Dedifferentiated amniotic fluid mesenchymal stem cell (primary cell): ENCODE measurements around the gene CCL17.
"Not testable (repeated sequence)": the region's sequence is repeated elsewhere in the genome, so short reads cannot be mapped to it uniquely, and the experiment has no call there.

Experiments used
- DNase-seq: peaks from one replicate; pipeline ENCODE4 v3.0.0-alpha.2; 2016; ENCODE audit errors: extremely low spot score

The CCL17 gene

GRCh38 chr16:57403965-57404817 is at the start of gene CCL17:
CCL17 (plus strand) TSS chr16:57404767; CDS start chr16:57413933, 9,166 bp downstream.
- no peak for DNase-seq

DNA sequence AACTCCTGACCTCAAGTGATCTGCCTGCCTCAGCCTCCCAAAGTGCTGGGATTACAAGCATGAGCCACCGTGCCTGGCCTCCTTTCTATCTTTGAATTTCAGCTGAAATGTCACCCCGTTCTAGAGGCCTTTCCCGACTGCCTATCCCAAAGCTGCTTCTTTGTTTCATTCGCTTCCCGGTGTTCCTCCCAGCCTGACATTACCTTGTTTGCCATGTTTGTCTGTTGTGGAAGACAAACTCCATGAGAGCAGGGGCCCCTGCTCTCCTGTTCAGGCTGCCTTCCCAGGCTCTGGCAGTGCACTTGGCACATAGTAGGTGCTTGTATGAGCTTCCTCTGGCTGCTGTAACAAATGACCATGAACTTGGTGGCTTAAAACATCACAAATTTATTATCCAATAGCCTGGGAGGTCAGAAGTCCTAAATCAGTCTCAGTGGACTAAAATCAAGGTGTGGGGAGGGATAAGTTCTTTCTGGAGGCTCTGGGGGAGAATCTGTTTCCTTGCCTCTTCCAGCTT is 48.6 kb upstream of the CCL17 start:
- DNase-seq: no peak

DNA sequence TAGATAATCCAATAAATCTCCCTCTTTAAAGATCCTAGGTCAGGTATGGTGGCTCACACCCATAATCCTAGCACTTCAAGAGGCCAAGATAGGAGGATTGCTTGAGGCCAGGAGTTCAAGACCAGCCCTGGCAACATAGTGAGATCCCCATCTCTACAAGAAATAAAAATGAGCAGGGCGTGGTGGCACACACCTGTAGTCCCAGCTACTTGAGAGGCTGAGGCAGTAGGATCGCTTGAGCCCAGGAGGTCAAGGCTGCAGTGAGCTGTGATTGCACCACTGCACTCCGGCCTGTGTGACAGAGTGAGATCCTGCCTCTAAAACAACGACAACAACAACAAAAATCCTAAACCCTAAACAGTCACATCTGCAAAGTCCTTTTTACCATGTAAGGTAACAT is 48.0 kb upstream of the CCL17 start:
- no peak for DNase-seq

DNA sequence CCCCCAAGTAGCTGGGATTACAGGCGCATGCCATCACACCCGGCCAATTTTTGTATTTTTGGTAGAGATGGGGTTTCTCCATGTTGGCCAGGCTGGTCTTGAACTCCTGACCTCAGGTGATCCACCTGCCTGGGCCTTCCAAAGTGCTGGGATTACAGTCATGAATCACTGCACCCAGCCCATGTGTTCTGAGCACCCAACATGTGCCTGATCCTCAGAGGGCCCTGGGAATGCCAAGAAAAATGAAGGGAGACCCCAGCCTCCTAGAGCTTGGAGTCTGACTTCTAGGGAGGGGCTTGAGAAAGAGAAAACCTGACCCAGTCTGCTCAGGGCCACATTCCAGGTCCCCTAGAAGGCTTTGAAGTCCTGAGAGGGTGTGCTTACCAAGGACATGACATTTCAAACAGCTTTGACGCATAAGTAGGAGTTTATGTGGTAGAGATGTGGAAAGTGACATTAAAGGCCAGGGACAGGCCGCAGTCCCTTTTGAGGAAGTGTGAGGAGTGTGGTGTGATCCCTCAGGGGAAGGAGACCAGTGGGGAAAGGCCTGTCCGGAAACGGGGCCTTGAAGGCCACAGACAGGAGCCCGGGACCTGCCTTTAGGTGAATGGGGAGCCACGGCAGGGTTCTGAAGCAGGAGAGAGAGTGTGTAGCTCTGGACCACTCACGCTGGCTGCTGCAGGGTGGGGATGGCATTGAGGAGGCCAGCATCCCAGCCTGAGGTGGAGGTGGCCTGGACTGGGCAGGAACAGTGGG is 47.1 kb upstream of the CCL17 start:
- DNase-seq: no peak

- no peak for DNase-seq
Observed at GRCh38 chr16:57358086-57358420, 46.5 kb upstream of the CCL17 start.

DNA sequence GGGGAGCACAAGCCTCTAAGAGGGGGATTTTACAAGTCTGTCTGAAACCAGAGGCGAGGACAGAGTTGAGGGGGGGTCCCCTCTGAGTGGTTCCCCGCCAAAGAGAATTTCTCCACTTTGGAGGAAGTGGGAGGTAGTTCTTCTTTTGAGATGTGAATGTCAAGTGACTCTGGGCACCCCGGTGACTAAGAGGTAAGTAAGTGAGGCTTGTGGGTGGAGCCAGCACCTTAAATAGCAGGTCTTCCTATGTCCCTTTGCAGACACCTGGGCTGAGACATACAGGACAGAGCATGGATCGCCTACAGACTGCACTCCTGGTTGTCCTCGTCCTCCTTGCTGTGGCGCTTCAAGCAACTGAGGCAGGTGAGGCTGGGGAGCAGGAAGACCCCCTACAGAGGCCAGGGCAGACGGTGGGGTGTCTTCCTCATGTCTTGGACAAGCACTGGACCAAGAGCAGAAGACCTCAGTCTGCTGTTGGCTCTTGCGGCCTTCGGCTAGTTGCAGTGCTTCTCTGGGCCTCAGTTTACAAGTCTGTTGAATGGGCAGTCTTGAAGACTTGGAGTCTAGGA is 46.0 kb upstream of the CCL17 start, which contains the start of gene CCL22:
Gene CCL22 (plus strand): TSS at position 257 of the 569 bp plus-strand sequence. CDS start 34 bp downstream, at position 291.
- no peak for DNase-seq

GRCh38 chr16:57360321-57360935 is 44.1 kb upstream of the CCL17 start:
- no peak for DNase-seq

GRCh38 chr16:57361404-57361803 is 43.2 kb upstream of the CCL17 start:
- no peak for DNase-seq

GRCh38 chr16:57364143-57364542 is 40.4 kb upstream of the CCL17 start:
- no peak for DNase-seq

GRCh38 chr16:57366544-57367040 is 38.0 kb upstream of the CCL17 start:
- DNase-seq: no peak

DNA sequence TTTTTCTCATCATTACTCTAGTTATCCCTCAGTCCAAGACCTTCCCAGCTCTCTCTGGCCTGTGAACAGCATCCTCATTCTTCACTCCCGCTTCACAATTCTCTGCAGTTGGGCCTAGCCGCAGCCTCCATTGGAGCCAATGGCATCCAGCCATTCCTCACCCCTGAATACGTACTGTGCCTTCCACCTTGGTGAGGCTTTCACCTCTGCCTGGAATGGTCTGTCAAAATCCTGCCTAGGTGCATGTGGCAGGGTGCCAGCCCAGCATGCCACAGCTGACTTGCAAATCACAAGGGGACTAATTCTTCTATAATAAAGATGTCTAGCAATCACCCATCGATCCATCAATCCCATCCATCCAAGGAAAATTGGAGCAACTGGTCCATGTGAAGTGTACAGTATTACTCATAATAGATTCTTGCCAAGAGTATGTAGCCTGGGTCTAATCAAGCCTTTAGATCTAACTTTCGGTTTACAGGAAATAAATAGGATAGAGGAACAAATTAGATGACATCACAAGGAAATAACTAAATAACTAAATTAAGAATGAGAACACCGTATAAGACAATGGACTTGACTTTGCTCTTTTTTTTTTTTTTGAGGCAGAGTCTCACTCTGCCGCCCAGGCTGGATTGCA is 37.3 kb upstream of the CCL17 start:
- DNase-seq: peak; percentile 51

- DNase-seq: no peak
Observed at GRCh38 chr16:57371494-57372371, 32.8 kb upstream of the CCL17 start.

- peak; percentile 33 for DNase-seq
Observed at GRCh38 chr16:57372372-57373116, 32.0 kb upstream of the CCL17 start, which contains the start of gene CX3CL1. CX3CL1 (plus strand) TSS chr16:57372490; CDS start chr16:57372569, 79 bp downstream.

DNA sequence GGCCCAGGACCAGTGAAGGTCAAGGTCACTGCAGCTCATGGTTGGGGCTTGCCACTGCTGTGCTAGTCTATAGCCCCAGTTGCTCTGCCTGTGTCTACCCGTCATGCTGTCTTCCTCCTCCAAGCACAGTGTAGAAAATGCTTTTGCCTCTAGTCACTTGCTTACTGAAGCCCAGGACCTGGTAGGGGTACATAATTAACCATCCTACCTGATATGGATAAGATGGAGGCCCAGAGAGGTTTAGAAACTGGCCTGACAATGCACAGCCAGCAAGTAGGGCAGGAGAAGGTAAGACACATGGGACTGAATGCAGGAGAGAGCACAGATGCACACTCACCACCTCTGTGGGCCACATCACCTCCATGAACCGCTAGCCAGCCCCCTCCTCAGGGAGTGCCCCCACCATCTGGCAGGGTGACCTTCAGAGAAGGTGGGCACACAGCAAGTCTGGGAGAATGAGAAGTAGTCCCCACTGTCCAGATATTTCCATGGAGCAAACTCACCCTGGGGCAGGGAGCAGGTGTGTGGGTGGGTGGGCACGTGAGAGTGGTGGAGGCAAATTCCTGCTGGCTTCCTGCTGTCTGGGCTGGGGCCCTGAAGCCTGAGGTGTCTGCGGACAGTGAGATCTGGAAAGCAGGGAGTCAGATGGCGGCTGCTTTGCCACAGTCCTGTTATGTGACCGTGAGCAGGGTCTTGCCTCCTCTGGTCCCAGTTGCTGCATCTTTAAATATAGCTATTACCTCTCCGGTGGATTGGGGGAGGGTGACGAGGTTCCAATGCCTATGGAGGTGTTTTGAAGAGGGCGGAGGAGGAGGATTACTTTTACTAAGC is 31.2 kb upstream of the CCL17 start:
- DNase-seq: no peak

DNA sequence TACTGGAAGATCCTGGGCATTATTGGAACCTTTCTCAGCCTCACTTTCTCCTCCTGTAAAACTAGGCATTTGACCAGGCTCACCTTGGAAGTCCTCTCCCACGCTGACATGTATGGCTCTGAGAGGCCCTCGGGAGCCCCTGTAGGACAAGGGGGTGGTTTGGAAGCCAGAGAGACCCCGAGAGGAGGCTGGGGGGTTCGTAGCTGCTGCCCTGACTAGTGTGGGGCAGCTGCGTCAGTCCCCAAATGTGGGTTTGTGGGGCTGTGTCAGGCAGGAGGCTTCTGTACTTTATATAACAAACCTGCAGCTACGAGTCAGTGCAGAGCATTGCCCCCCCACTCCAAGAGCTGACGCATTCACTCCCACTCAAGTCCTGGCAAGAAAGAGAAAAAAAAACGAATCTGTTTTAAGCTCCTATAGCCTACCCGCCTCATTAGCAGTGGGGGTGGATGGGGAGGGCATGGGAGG is 30.5 kb upstream of the CCL17 start:
- no peak for DNase-seq

DNA sequence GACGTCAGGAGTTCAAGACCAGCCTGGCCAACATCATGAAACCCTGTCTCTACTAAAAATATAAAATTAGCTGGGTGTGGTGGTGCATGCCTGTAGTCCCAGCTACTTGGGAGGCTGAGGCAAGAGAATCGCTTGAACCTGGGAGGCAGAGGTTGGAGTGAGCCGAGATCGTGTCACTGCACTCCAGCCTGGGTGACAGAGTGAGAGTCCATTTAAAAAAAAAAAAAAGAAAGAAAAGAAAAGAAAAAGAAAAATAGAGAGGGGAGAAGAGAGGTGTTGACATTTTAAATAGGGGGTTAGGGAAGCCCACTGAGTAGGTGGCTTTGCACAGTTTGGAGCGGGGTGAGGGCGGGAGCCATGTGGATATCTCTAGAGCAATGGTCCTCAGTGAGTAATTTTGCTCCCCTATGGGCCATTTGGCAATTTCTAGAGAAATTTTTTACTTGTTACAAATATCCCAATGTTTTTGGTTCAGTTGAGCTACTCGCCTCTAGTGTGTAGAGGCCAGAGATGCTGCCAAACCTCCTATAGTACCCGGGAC is 29.6 kb upstream of the CCL17 start:
- DNase-seq: not testable (repeated sequence)

DNA sequence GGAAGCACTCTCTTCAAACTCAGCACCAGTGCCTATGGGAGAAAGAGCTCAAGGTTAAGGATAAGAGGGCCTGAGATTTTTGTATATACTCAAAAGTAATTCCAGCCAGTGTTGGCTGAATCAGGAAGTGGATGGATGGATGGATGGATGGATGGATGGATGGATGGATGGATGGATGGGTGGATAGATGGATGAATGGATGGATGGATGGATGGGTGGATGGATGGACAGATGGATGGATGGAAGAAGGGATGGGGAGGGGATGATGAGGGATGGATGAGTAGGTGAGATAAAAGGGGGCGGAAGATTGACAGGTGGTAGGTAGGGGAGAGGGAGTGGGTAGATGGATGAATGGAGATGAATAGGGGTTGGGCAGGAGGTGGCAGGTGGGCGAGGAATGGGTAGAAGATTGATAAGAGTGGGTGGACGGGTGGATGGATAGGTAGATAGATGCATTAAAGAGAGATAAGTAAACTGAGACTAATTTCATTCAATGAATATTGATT is 28.2 kb upstream of the CCL17 start:
- DNase-seq: no peak
